OCI-LY3 (cell line): ENCODE measurements around the gene CIZ1.

Source experiments
- EZH2phosphoT487 ChIP-seq: fragments of 200-600 bp; shearing (Covaris generic); IDR thresholded peaks from 2 replicates; pipeline ENCODE4 v1.6.1; 2018; ENCODE audit warnings: antibody characterized with exemption, mixed run types, low read depth
- TF ChIP-seq, protein P1 (sequence below): fragments of 200-600, 300-600 bp; sonication (generic); IDR thresholded peaks from 2 replicates; pipeline ENCODE4 v1.5.1; 2014; ENCODE audit warnings: antibody characterized with exemption, low read length, low read depth

DNA sequence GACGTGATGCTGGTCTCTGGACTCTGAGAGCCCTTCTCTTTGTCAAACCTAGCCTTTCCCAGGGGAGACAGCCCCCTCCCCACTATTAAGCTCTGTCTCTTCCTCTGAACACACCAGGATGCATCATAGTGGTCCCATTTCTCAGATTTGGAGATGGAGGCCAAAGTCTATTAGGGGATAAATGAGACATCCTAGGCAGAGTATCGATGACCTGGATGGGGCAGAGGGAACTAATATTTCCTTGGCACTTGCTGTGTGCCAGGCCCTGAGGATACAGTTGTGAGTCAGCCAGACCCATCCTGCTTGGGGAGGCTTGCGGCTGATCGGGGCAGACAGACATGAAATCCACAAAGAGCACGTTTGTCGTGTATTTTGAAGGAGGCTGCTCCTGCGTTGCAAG, 17.0 kb upstream of the CIZ1 start:
- TF ChIP-seq, protein P1, sequence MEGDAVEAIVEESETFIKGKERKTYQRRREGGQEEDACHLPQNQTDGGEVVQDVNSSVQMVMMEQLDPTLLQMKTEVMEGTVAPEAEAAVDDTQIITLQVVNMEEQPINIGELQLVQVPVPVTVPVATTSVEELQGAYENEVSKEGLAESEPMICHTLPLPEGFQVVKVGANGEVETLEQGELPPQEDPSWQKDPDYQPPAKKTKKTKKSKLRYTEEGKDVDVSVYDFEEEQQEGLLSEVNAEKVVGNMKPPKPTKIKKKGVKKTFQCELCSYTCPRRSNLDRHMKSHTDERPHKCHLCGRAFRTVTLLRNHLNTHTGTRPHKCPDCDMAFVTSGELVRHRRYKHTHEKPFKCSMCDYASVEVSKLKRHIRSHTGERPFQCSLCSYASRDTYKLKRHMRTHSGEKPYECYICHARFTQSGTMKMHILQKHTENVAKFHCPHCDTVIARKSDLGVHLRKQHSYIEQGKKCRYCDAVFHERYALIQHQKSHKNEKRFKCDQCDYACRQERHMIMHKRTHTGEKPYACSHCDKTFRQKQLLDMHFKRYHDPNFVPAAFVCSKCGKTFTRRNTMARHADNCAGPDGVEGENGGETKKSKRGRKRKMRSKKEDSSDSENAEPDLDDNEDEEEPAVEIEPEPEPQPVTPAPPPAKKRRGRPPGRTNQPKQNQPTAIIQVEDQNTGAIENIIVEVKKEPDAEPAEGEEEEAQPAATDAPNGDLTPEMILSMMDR: no peak
- TF ChIP-seq EZH2phosphoT487: no peak
